ENCODE measurements around the gene ZG16.
"Not testable (repeated sequence)": the region's sequence is repeated elsewhere in the genome, so short reads cannot be mapped to it uniquely, and the experiment has no call there.

The ZG16 gene

GRCh38 chr16:29790183-29790948, 12.3 kb downstream of the ZG16 start, which contains the start of gene KIF22:
KIF22 (plus strand) TSS chr16:29790751; CDS start chr16:29790760, 9 bp downstream.
- DNase-seq, result peak; percentile 95

DNA sequence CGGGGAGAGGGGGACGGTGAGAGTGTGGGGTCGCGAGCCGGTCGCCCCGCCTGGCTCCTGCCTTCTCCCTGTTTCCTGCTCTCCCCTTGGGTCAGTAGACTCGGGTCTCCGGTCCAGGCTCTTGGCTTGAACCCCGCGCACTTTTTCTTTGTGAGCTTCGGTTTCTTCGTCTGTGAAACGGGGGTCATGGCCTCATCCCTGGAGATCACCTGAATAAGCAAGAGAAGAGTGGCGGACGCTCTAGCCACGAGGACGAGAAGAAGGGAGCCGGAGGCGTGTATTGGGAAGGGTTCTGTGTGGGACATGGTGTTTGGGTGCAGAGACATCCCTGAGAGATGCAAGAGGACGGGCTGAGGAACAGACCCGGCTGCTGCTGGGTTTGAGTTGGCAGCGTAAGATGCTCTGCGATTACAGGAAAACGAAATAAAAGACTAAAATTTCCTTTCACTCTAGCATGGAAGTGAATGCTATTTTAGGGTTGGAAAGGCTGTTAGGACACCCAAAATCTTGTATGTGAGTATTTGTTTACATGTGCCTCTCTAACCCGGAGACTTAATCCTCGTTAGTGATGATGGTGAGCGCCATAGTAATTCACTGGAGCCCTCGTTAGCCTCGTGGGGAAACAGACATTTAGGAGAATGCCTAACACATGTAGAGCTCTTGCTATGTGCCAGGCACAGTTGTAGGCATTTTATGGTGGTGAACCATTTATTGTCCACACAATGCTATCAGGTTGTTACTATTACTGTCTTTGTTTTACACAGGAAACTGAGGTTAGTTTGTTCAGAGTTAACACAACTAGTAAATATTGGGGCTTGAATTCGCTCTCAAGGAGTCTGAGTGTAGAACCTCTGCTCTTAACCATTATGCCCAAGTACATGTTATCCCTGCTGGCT, 13.1 kb downstream of the ZG16 start:
- no peak for DNase-seq

GRCh38 chr16:29791845-29792807, 14.1 kb downstream of the ZG16 start:
- DNase-seq, result no peak

DNA sequence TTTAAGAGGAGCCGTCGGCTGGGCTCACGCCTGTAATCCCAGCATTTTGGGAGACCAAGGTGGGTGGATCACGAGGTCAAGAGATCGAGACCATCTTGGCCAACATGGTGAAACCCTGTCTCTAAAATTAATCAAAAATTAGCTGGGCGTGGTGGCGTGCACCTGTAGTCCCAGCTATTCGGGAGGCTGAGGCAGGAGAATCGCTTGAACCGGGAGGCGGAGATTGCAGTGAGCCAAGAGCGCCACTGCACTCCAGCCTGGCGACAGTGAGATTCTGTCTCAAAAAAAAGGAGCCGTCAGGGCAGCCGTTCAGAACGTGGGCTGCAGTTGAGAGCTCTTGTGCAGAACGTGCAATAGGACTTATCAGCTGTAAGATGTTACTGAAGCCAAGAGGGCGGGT, 15.1 kb downstream of the ZG16 start:
- not testable (repeated sequence) for DNase-seq

- no peak for DNase-seq
Measured at GRCh38 chr16:29794231-29794710, 16.2 kb downstream of the ZG16 start.

DNA sequence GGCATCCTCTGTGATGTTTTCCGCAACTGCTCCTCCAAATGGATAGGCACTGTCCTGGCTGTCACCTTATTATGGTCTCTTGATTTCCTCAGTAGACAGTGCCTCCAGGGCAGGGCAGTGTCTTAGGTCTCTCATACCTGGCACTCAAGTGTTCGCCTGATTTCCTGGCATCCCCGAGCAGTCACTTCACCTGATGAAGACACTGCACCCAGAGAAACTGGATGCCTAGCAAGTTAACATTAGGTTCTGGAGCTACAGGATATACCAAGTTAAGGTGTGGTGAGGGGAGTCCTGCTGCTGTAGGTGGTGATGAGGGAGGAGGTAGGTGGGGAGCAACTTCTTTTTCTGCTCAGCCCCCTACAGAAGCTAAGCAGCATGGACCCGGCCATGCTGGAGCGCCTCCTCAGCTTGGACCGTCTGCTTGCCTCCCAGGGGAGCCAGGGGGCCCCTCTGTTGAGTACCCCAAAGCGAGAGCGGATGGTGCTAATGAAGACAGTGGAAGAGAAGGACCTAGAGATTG, 24.4 kb downstream of the ZG16 start:
- no peak for DNase-seq

DNA sequence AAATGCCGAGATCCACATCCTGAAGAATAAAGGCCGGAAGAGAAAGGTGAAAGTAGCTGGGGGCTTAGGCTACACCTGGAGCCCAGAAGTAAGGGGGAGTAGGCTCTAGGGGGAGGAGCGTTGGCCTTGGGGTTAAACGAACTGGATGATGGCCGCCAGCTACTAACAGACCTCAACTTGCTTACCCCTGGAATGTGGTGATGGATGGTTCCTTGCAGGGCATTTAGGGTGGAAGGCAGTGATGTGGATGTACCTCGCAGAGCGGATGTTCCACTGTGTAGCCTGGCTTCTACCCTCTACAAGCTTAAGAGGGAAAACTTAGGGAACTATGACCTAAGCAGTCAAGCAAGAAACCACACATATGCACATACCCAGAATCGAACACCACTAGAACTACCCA, 26.0 kb downstream of the ZG16 start:
- no peak for DNase-seq

- no peak for DNase-seq
Measured at GRCh38 chr16:29804455-29805231, 26.6 kb downstream of the ZG16 start.

DNA sequence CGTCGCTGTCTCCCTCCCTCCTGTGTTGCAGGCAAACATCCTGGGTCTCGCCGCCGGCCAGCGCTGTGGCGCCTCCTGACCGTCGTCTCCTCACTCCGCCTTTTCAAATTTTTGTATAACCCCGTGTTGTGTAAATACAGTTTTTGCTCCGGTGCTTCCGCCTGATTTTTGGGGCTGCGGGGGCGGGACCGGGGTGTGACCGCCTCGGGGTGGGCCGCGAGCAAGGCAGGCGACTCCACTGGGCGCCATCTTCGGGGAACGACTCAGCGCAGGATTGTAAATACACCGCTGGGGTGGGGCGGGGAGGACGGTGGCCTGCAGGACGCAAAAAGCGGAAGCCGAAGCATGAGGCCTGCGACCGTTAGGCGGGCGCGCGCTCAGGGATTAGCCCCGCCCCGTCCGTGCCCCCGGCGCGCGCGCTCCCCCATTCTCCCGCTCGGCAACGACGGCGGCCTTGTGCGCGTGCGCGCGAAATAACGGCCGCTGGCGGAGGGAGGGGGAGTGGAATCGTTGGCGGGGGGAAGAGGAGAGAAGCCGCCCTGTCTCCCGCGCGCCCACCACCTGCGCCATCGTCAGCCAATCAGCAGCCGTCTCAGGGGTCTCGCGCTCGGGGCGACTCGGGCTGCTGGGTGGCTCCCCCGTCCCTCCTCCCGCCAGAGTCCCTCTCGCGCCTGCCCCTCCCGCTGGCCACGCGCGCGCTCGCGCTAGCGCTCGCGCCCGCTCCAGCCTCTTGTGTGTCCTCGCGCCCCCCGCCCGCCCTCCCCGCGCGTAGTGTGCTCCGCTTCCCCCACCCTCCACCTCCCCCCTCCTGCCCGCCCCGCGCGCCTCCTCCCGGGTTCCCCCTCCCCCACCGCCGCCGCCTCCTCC, 27.4 kb downstream of the ZG16 start:
- peak; percentile 94 for DNase-seq

GRCh38 chr16:29806099-29806579, 28.1 kb downstream of the ZG16 start, which contains the start of gene MAZ:
MAZ (plus strand) TSS chr16:29806529; CDS start chr16:29806702, 173 bp downstream.
- peak; percentile 79 for DNase-seq

- DNase-seq, result peak; percentile 23
Measured at GRCh38 chr16:29806641-29807425, 28.8 kb downstream of the ZG16 start.

- DNase-seq, result peak; percentile 82
Measured at GRCh38 chr16:29807426-29808218, 29.6 kb downstream of the ZG16 start.

GRCh38 chr16:29808219-29808900, 30.3 kb downstream of the ZG16 start:
- DNase-seq, result no peak

GRCh38 chr16:29809031-29809747, 31.1 kb downstream of the ZG16 start:
- DNase-seq, result no peak

DNA sequence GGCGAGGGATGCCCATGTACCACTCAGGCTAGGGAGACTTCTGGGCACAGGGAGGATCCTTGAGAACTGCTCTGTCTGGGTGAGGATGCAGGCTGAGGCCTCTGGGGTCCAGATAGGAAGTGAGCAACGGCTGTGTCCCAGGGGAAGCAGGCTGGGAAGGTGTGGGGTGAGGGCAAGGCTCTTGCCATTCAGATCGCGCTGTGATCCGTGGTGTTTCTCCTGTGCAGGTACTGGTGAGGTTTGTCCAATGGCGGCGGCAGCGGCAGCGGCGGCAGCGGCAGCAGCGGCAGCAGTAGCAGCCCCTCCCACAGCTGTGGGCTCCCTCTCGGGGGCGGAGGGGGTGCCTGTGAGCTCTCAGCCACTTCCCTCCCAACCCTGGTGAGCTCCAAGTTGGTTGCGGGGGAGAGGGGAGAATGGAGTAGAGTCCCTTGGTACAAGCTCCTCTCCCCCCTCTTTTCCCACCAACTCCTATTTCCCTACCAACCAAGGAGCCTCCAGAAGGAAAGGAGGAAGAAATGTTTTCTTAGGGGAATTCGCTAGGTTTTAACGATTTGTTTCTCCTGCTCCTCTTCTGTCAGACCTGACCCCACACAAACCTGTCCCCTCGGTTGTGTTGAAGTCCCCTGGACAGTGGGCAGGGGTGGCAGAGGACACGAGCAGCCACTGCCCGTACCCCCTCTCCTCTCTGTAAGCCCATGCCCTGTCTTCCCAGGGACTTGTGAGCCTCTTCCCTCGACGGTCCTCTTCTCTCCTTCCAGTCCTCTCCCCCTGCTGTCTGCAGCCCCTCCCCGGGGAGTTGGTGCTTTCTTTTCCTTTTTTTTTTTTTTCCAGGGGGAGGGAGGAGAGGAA, 32.0 kb downstream of the ZG16 start:
- DNase-seq, result no peak

DNA sequence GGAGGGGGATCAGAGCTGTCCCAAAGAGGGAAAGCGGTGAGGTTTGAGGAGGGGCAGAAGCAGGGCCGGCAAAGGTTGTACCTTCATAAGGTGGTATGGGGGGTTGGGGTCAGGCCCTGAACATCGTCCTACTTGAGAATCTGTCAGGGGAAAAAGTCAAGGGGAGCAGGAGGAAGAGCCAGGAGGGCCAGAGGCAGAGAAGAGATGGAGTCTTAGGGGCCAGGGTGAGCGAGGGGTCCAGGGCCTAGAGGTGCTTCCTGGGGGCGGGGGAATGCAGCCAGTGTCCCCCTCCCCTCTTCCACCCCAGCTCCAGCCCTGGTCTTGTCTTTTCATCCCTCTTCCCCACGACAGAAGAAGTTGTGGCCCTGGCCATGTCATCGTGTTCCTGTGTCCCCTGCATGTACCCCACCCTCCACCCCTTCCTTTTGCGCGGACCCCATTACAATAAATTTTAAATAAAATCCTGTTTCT, 32.7 kb downstream of the ZG16 start:
- no peak for DNase-seq

All from GF-D8 (cell line).